Embryonic facial prominence (tissue), 1 donor: ENCODE results near the gene RSPH3.
"Not testable (repeated sequence)": the region's sequence is repeated elsewhere in the genome, so short reads cannot be mapped to it uniquely, and the experiment has no call there.

Experiments
- DNase-seq: peaks from one replicate; pipeline ENCODE4 v3.0.0-alpha.2; 2016; ENCODE audit errors: extremely low spot score

RSPH3 gene

DNA sequence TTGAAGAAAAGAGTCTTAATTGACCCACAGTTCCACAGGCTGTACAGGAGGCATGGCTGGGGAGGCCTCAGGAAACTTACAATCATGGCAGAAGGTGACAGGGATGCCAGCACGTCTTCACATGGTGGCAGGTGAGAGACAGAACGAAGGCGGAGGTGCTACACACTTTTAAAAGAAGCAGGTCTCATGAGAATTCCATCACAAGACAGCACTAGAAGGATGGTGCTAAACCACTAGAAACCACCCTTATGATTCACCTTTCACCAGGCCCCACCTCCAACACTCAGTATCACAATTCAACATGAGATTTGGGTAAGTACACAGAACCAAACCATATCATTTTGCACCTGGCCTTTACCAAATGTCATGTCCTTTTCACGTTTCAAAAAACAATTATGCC is 23.9 kb upstream of the RSPH3 start:
- DNase-seq = no peak

DNA sequence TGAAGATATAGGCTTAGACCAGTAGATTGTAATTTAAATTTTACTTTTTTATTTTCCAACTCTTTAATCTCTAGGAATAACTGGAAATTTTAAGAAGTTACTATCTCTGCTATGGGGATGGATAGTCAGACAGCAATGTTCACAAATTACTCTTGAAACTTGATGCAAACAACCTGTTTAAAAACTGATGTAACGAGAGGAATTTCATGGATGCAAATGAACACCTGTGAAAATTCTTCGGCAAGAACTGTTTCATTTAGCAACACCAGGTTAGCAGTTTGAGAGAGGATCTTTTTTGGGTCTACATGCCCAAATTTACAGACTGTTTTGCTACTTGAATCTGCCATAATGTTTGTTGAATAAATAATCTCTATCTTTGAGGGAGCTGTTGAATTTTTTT is 20.0 kb upstream of the RSPH3 start:
- DNase-seq = no peak

DNA sequence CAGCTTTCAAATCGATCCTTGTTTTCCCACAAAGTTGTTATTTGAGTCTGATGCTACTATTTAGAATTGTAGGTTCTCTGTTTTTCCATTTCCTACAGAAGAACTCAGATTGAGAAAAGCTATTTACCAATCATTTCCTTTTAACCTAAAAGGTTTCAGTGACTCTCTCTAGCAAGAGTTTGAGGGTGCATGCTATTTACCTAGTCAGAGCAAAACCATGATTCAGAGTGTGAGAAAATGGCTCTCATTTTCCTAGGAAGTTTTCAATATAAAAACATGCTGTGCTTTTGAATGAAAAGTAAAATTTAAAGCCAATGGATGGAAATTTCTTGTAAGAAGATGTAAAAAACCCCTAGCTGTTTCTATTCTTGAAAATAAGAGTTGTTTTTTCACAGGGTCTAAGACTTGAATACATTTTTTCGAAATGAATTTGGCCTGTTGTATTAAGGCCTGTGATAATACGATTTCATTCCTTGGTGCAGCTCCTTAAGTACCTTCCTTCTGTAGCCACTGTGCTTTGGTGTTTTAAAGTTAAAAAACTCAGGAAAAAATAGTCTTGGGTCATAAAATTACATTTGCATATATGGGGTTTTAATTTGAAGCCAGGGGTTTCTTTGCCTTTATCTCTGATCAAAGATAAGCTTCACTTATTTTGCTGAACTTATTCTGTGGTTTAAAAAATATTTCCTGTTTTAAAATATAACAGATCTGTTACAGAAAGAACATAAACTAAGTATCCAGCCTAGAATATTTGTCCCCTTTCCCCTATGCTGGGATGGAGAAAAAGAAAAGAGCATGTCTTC is 18.0 kb upstream of the RSPH3 start:
- no peak for DNase-seq

- DNase-seq = no peak
Observed at GRCh38 chr6:159014406-159014805, 14.4 kb upstream of the RSPH3 start.

DNA sequence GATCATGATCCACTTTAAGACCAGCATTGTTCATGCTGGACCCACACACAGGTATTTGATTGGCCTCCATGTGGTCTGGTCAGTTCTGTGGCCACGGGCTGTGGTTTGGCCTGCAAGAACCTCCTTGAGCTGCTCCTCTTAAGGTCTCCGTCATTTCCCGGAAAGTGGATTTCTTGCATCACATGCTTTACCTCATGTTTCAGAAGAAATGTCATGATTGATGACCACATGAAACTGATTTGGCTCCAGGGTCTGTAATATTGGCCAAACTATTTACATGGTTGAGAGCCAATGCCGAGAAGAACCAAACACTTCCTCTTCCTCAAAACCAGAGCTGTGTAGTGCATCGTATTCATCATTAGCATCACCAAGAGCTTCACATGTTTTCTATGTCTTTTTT is 13.2 kb upstream of the RSPH3 start:
- DNase-seq = no peak

- no peak for DNase-seq
Observed at GRCh38 chr6:159012201-159012600, 12.2 kb upstream of the RSPH3 start.

- not testable (repeated sequence) for DNase-seq
Observed at GRCh38 chr6:159010037-159010612, 10.1 kb upstream of the RSPH3 start.

DNA sequence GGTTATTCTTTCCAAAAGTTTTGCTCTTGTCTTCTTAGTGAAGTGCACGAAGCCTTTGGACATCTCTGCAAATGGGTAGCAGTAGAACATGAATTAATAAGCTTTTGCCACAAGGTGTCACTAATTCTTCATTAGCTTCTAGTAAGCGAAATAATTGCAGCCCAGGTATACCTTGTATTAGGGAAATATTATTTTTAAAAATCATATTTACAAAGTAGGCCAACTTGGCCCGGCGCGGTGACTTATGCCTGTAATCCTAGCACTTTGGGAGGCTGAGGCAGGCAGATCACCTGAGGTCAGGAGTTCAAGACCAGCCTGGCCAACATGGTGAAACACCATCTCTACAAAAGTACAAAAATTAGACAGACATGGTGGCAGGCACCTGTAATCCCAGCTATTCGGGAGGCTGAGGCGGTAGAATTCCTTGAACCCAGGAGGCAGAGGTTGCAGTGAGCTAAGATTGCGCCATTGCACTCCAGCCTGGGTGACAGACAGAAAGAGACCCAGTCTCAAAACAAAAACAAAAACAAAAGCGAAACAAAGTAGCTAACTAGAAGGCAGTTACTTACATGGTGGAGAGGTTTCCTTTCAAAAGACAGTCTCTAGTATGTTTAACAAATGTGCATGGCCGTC is 8.8 kb upstream of the RSPH3 start:
- no peak for DNase-seq

DNA sequence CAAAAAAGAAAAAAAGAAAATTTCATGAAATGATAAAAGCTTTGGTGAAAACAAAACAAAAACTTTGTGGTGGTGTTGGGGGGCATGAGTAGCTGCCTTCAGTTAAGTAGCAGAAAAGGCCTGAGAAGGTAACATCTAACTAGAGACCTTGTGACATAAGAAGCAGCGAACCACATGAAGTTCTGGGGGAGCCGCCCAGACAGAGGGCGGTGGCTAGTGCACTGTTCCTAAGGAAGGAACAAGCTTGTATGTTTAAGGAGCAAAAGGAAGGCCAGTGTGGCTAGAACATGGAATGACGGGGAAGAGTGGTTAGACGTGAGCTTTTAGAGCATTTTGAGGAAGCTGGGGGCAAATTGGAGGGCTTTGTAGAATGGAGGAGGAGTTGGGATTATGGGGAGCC is 7.5 kb upstream of the RSPH3 start:
- DNase-seq = no peak

DNA sequence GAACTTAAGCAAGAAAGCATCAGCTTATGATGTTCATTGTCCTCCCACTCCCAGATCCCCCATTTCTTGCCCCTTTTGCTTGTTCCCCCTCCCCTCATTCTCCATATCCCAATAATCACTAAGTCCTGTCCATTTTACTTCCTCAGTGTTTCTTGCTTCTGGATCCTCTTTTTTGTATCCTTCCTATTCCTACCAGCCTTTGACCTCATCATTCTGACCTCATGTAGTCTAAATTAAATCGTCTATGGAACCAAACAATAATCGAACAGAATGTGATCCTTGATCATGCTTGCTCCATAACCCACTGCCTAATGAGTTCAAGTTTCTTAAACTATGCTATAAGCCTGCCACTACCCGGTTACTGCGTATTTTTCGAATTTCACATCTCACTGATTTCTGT is 5.4 kb upstream of the RSPH3 start:
- no peak for DNase-seq

- DNase-seq = no peak
Observed at GRCh38 chr6:159004592-159004991, 4.6 kb upstream of the RSPH3 start.

GRCh38 chr6:159002432-159003155 is 2.6 kb upstream of the RSPH3 start:
- DNase-seq = no peak

DNA sequence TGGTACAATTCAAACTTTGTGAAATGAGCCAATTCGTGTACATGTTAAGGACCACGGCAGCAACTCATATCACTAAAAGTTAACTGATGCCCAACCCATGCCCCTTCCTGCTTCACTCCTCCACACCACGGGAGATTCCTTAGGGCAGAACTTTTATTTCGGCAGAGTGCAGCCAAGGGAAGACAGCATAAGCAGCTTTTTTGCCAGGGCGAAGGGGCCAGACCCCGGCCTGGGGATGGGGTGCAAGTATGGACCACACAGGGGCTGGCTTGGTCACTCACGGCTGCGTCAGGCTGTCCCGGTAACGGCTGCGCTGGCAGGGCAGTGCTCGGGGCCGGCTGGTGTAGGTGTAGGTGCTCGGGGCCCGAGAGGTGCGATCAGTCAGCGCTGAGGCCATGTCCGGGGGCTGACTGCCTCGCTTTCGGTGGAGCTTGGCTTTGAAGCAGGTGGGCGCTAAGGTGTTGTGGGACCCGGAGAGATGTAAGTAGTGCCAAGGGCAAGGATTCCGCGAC is 792 bp downstream of the RSPH3 start:
- no peak for DNase-seq

- no peak for DNase-seq
Observed at GRCh38 chr6:158996856-158997255, 3.1 kb downstream of the RSPH3 start.

DNA sequence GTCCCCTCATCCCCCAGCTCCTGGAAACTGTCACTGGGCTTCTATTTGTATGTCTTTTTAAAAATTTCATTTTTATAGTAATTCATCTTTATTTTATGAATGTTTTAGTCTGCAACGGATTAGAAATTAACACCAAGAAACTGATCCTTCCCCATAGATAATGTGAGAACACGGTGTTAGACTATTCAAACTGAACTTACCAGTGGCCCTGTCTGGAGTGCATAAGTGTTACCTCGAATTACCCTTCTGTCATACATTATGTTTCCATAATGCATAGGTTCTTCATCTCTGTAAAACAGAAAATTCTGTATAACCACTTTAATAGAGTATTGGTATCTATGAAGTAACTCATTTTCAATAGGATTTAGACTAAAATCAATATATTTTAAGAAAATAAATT is 6.4 kb downstream of the RSPH3 start:
- no peak for DNase-seq

- no peak for DNase-seq
Observed at GRCh38 chr6:158991017-158991723, 8.8 kb downstream of the RSPH3 start.

DNA sequence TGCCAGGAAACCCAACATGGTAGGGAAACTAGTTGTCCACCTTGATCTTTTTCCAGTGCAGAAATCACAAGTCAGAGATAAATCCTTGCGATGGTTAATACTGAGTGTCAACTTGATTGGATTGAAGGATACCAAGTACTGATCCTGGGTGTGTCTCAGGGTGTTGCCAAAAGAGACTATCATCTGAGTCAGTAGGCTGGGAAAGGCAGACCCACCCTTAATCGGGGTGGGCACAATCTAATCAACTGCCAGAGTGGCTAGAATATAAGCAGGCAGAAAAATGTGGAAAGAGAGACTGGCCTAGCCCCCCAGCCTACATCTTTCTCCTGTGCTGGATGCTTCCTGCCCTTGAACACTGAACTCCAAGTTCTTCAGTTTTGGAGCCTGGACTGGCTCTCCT is 10.3 kb downstream of the RSPH3 start:
- not testable (repeated sequence) for DNase-seq

DNA sequence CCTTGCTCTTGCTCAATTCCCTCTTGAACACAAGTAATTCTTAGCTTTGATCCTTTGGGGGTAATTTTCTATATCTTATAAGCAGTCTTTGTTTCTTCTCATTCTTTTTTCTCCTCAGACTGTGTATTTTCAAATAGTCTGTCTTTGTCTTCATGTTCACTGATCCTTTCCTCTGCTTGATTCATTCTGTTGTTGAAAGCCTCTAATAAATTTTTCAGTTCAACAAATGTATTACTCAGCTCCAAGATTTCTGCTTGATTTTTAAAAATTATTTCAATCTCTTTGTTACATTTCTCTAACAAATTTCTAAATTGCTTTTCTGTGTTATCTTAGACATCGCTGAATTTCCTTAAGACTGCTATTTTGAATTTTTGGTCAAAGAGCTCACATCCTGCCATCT is 11.5 kb downstream of the RSPH3 start:
- no peak for DNase-seq

DNA sequence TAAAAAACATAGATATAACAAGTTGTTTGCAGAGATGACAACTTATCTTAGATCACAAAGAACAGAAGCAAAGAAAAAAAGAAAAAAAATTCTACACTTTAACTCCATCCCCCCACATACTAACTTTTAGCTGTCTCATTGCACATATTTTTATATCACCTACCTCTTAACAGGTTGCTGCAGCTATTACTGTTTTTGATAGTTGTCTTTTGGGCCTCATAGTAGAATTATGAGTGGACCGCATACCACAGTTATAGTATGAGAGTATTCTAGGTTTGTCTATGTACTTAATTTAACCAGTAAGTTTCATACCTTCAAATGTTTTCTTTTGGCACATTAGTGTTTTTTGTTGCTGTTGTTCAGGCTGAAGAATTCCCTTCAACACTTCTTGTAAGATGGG is 12.3 kb downstream of the RSPH3 start:
- no peak for DNase-seq

- no peak for DNase-seq
Observed at GRCh38 chr6:158978757-158979156, 21.2 kb downstream of the RSPH3 start.

GRCh38 chr6:158977382-158977781 is 22.6 kb downstream of the RSPH3 start:
- no peak for DNase-seq
